Tibial nerve (tissue), 4 donors: ENCODE results near the gene CARD11. TPM values are rescaled to one million over a fixed set of nuclear protein-coding genes. Genes with fewer than 3 reads are reported as not detected.

Source experiments
- DNase-seq, 2 donors: peaks; one replicate each; pipeline ENCODE4 v3.0.0-alpha.2; 2019; ENCODE audit warnings: low spot score in 2 of 2
- H3K27ac ChIP-seq, 4 donors: fragments of 200-600 bp; sonication (generic) in 3 of 4; one replicate each; pipeline ENCODE4 v1.5.1; 2017 to 2019; ENCODE audit warnings: mild to moderate bottlenecking in 1 of 4
- H3K27me3 ChIP-seq, 2 donors: fragments of 200-600 bp; sonication (generic) in 1 of 2; one replicate each; pipeline versions ENCODE4 v1.5.1 to v1.6.0; 2017 to 2019
- H3K36me3 ChIP-seq, 3 donors: fragments of 200-600 bp; sonication (generic); one replicate each; pipeline ENCODE4 v1.5.1; 2018 to 2019
- H3K4me1 ChIP-seq, 4 donors: fragments of 200-600 bp; sonication (generic) in 3 of 4; one replicate each; pipeline ENCODE4 v1.5.1; 2017 to 2019
- H3K4me3 ChIP-seq, 4 donors: fragments of 200-600 bp; sonication (generic) in 3 of 4; one replicate each; pipeline ENCODE4 v1.5.1; 2017 to 2019; ENCODE audit warnings: mild to moderate bottlenecking in 1 of 4, moderate library complexity in 1 of 4
- H3K9me3 ChIP-seq, 4 donors: fragments of 200-600 bp; sonication (generic) in 3 of 4; one replicate each; pipeline ENCODE4 v1.5.1; 2017 to 2019
- CTCF ChIP-seq, 5 experiments: fragments of 200-600 bp in 3 of 5; fragments of 450-650 bp in 2 of 5; sonication (generic) in 3 of 5; IDR thresholded peaks; one replicate each; pipeline ENCODE4 v1.5.1; 2016 to 2019; ENCODE audit warnings: antibody characterized with exemption in 5 of 5, mild to moderate bottlenecking in 3 of 5, moderate library complexity in 2 of 5
- EP300 ChIP-seq, 2 donors: sonication (generic); formaldehyde crosslinking; IDR thresholded peaks; one replicate each; pipeline ENCODE4 v1.6.1; 2017; ENCODE audit warnings: antibody characterized with exemption in 2 of 2, mild to moderate bottlenecking in 1 of 2
- POLR2A ChIP-seq, 2 donors: fragments of 450-650 bp; IDR thresholded peaks; one replicate each; pipeline ENCODE4 v1.6.1; 2017; ENCODE audit warnings: antibody characterized with exemption in 2 of 2, mild to moderate bottlenecking in 2 of 2, moderate library complexity in 2 of 2
- WGBS, 2 donors: methylation state at CpG; one replicate each; pipeline ENCODE4 v1.1.5; 2018; 5-methylcytosine and 5-hydroxymethylcytosine counted together
- total RNA-seq, 4 donors: library from RNA; depleted of rRNA; stranded (reverse); fragments of >200 nt; gene quantifications; one replicate each; pipeline ENCODE4 v1.1.0, GENCODE V29; 2016

Gene CARD11
- total RNA-seq, 4 donors from 2014 or later = 2.0 to 4.8 (median 3.1) TPM

GRCh38 chr7:2981103-2981480 lies 62.6 kb downstream of the CARD11 start:
- 84 to 87% methylated on average over 8 of the region's 8 CpGs for WGBS, 2 donors
- TF ChIP-seq CTCF (IDR thresholded peaks at IDR 0.05) = no peak
- no peaks in the 10 kb centered on the region for H3K36me3 ChIP-seq
- H3K27ac ChIP-seq = no peak overlapping the region
- no peak overlapping the region for H3K4me3 ChIP-seq
- peaks cover 0 to 5% (median 0%) of the 10 kb centered on the region in 4 donors for H3K9me3 ChIP-seq
- DNase-seq = no peak
- no peaks in the 10 kb centered on the region for H3K4me1 ChIP-seq
- peaks cover 0 to 8% of the 10 kb centered on the region in 2 donors for H3K27me3 ChIP-seq

GRCh38 chr7:2980401-2981102 lies 63.1 kb downstream of the CARD11 start:
- peak in 1 of 2 donors; percentile 7 for DNase-seq
- Histone ChIP-seq H3K4me3 (peak overlapping the region in 1 of 4 donors; percentile 9), H3K27me3 (peaks cover 0 to 8% of the 10 kb centered on the region in 2 donors)

GRCh38 chr7:2979951-2980350 lies 63.7 kb downstream of the CARD11 start:
- DNase-seq = no peak
- Histone ChIP-seq H3K9me3 (peaks cover 0 to 5% (median 0%) of the 10 kb centered on the region in 4 donors), H3K4me3 (peak overlapping the region in 1 of 4 donors; percentile 9), H3K27me3 (peaks cover 0 to 8% of the 10 kb centered on the region in 2 donors), H3K4me1 (no peaks in the 10 kb centered on the region), H3K36me3 (no peaks in the 10 kb centered on the region), H3K27ac (peak overlapping the region in 1 of 4 donors; percentile 47)
- no peak for TF ChIP-seq EP300 (IDR thresholded peaks at IDR 0.05)
- no peak for TF ChIP-seq POLR2A (IDR thresholded peaks at IDR 0.05)
- no peak for TF ChIP-seq CTCF (IDR thresholded peaks at IDR 0.05)
- WGBS, 2 donors = 63 to 75% methylated on average over 11 to 13 of the region's 13 CpGs

More at GRCh38 chr7:2980401-2981102, 63.1 kb downstream of the CARD11 start:
- 76 to 77% methylated on average over 27 of the region's 27 CpGs for WGBS, 2 donors
- TF ChIP-seq CTCF (IDR thresholded peaks at IDR 0.05) (no peak), POLR2A (IDR thresholded peaks at IDR 0.05) (no peak), EP300 (IDR thresholded peaks at IDR 0.05) (no peak)
- no peaks in the 10 kb centered on the region for H3K4me1 ChIP-seq
- H3K27ac ChIP-seq = peak overlapping the region in 1 of 4 donors; percentile 47
- peaks cover 0 to 5% (median 0%) of the 10 kb centered on the region in 4 donors for H3K9me3 ChIP-seq
- no peaks in the 10 kb centered on the region for H3K36me3 ChIP-seq

DNA sequence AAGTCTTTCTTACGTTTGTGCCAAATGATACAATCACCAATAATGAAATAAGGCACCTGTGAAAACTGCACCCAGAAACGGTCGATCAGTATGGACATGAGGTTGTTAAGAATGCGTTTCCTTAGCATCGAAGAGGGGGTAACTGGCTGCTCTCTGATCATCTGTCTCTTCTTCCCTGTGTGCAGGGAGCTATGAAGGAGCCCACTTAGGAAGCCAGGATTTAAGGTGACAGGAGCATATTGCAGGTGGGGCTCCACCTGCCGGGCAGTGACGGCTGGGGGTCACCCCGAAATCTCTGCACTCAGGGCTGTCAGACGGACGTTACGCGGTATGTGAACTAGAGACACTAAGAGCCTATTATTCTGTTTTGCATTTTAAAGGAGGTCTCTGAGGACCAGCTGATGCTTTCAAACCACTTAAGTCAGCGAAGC lies 64.5 kb downstream of the CARD11 start:
- DNase-seq = no peak
- Histone ChIP-seq H3K4me1 (no peaks in the 10 kb centered on the region), H3K36me3 (no peaks in the 10 kb centered on the region), H3K4me3 (peak overlapping the region in 2 of 4 donors; percentile 9 to 18), H3K27me3 (peaks cover 0 to 8% of the 10 kb centered on the region in 2 donors), H3K27ac (no peak overlapping the region), H3K9me3 (peaks cover 0 to 5% (median 0%) of the 10 kb centered on the region in 4 donors)
- TF ChIP-seq CTCF (IDR thresholded peaks at IDR 0.05) (no peak), POLR2A (IDR thresholded peaks at IDR 0.05) (no peak), EP300 (IDR thresholded peaks at IDR 0.05) (no peak)
- WGBS, 2 donors = 34 to 40% methylated on average over 13 of the region's 13 CpGs

DNA sequence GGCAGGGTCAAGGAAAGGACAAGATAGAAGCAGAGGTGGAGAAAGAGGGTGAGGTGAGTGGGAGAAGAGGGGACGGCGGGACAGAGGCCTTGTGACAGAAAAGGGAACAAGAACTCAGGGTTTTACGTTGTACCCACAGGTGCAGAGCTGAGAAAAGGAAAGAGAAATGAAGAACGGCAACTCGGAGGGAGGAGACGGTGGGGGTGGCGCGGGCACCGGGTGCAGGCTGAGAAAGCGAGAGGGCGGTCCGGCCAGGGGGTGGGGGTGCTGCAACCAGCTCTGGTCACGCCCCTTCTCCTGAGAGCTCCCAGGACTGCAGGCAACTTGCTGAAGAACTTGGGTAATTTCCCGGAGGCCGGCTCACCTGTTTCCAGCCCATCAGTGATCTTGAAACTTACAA lies 65.3 kb downstream of the CARD11 start:
- 13 to 14% methylated on average over 15 of the region's 15 CpGs for WGBS, 2 donors
- Histone ChIP-seq H3K36me3 (no peaks in the 10 kb centered on the region), H3K4me1 (no peaks in the 10 kb centered on the region), H3K4me3 (peak overlapping the region in 2 of 4 donors; percentile 2 to 9), H3K27me3 (peaks cover 0 to 8% of the 10 kb centered on the region in 2 donors), H3K9me3 (peaks cover 0 to 5% (median 0%) of the 10 kb centered on the region in 4 donors), H3K27ac (peak overlapping the region in 1 of 4 donors; percentile 7)
- TF ChIP-seq CTCF (IDR thresholded peaks at IDR 0.05) (no peak), EP300 (IDR thresholded peaks at IDR 0.05) (no peak), POLR2A (IDR thresholded peaks at IDR 0.05) (no peak)
- peak; percentile 6 to 30 for DNase-seq
